Stimulated activated naive B cell treated with anti-CD40 and anti-IgM and Interleukin-4, amounts not matched to agents 10 μg/mL and 1 μg/mL and 100 μg/mL, for 72 hours (primary cell): ENCODE results near the gene CORIN.

Source experiments
- ATAC-seq, 2 donors: fragments of 150-1000 bp; cut with Tn5 transposase; replicated peaks; 2 replicates each; pipeline ENCODE4 v1.10.0; 2021; ENCODE audit warnings: moderate library complexity in 1 of 2
- DNase-seq: peaks from one replicate; pipeline ENCODE4 v3.0.0; 2021
- H3K27ac Mint-ChIP-seq: one replicate; pipeline ENCODE4 v1.8.0; 2022; ENCODE audit warnings: mild to moderate bottlenecking, mixed read lengths
- H3K27me3 Mint-ChIP-seq, 2 donors: one replicate each; pipeline ENCODE4 v1.8.0; 2022; ENCODE audit warnings: mixed read lengths in 2 of 2
- H3K36me3 Mint-ChIP-seq, 2 donors: one replicate each; pipeline ENCODE4 v1.8.0; 2022; ENCODE audit warnings: mixed read lengths in 2 of 2, mild to moderate bottlenecking in 1 of 2
- H3K4me1 Mint-ChIP-seq, 2 donors: one replicate each; pipeline ENCODE4 v1.8.0; 2022; ENCODE audit warnings: mixed read lengths in 2 of 2, mild to moderate bottlenecking in 1 of 2
- H3K4me3 Mint-ChIP-seq, 2 donors: one replicate each; pipeline ENCODE4 v1.8.0; 2022; ENCODE audit warnings: mild to moderate bottlenecking in 2 of 2, mixed read lengths in 2 of 2, moderate library complexity in 1 of 2
- H3K9me3 Mint-ChIP-seq, 2 donors: one replicate each; pipeline ENCODE4 v1.8.0; 2022; ENCODE audit warnings: mixed read lengths in 2 of 2, mild to moderate bottlenecking in 1 of 2

CORIN gene

GRCh38 chr4:47737326-47737725 lies 100.5 kb downstream of the CORIN start:
- DNase-seq (no peak), ATAC-seq (no peak)
- Mint-ChIP-seq H3K27ac (no peak overlapping the region), H3K36me3 (no peaks in the 10 kb centered on the region), H3K27me3 (peaks cover 5% of the 10 kb centered on the region in 2 donors), H3K4me3 (no peak overlapping the region), H3K4me1 (no peaks in the 10 kb centered on the region), H3K9me3 (peaks cover 6 to 15% of the 10 kb centered on the region in 2 donors)

- Mint-ChIP-seq H3K27me3 (peaks cover 5% of the 10 kb centered on the region in 2 donors), H3K36me3 (no peaks in the 10 kb centered on the region), H3K4me3 (no peak overlapping the region), H3K9me3 (peaks cover 6 to 15% of the 10 kb centered on the region in 2 donors), H3K4me1 (no peaks in the 10 kb centered on the region), H3K27ac (no peak overlapping the region)
- no peak for DNase-seq
- ATAC-seq: no peak
Measured at GRCh38 chr4:47736555-47736954, 101.3 kb downstream of the CORIN start.

GRCh38 chr4:47736146-47736545 lies 101.7 kb downstream of the CORIN start:
- Mint-ChIP-seq H3K27ac (no peak overlapping the region), H3K9me3 (peaks cover 6 to 15% of the 10 kb centered on the region in 2 donors), H3K4me3 (no peak overlapping the region), H3K27me3 (peaks cover 5 to 7% of the 10 kb centered on the region in 2 donors), H3K36me3 (no peaks in the 10 kb centered on the region), H3K4me1 (no peaks in the 10 kb centered on the region)
- ATAC-seq (no peak), DNase-seq (no peak)

GRCh38 chr4:47733302-47734175 lies 104.3 kb downstream of the CORIN start:
- peaks cover 15 to 22% of the 10 kb centered on the region in 2 donors for H3K27me3 Mint-ChIP-seq
- no peaks in the 10 kb centered on the region for H3K36me3 Mint-ChIP-seq
- H3K4me3 Mint-ChIP-seq: no peak overlapping the region
- DNase-seq (no peak), ATAC-seq (no peak)
- peaks cover 2 to 4% of the 10 kb centered on the region in 2 donors for H3K9me3 Mint-ChIP-seq
- no peaks in the 10 kb centered on the region for H3K4me1 Mint-ChIP-seq
- H3K27ac Mint-ChIP-seq: no peak overlapping the region

DNA sequence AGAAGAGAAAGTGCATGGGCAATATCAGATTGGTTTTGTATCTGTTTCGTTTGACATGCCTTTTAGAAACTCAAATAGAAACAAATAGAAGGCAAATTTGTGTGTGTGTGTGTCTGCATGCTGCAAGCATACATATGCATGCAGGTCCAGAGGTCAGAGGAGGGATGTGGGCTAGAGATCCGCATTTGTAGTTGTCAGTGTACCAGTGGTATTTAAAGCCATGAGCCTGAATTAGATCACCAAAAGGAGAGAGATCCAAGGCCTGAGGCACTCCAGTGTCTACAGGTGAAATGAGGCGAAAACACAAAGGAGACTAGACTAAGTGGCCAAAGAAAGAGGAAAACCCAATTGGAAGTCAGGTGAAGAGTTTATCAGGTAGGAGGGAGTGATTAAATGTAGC lies 106.7 kb downstream of the CORIN start:
- H3K27me3 Mint-ChIP-seq: peaks cover 15 to 18% of the 10 kb centered on the region in 2 donors
- peaks cover 0 to 2% of the 10 kb centered on the region in 2 donors for H3K9me3 Mint-ChIP-seq
- no peaks in the 10 kb centered on the region for H3K36me3 Mint-ChIP-seq
- ATAC-seq (no peak), DNase-seq (no peak)
- H3K4me3 Mint-ChIP-seq: no peak overlapping the region
- no peak overlapping the region for H3K27ac Mint-ChIP-seq
- H3K4me1 Mint-ChIP-seq: no peaks in the 10 kb centered on the region

DNA sequence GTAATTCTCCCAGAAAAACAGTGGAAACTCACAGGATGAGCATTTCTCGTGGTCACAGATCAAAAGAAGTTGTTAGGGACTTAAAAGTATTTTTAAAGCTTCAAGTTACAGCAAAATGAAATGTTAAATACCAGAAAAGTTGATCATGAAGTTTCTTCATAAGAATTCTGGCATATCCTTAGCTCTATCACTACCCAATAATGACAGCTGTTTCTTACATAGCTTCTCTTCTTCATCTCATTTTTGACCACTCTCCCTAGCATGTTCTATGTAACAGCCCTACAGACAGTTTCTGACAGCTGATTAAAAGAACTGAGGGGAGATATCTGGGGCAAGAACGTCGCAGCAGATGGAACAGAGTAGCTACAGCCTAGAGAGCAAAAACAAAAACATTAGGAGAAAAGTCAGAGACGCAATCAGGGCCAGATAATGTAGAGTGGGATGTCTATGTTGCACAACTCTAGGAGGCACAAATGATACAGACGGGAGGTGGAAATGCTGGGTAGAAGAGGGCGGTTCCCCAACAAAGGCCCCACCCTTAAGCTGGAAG lies 108.7 kb downstream of the CORIN start:
- no peak overlapping the region for H3K27ac Mint-ChIP-seq
- DNase-seq: no peak
- peaks cover 24 to 27% of the 10 kb centered on the region in 2 donors for H3K27me3 Mint-ChIP-seq
- H3K4me3 Mint-ChIP-seq: no peak overlapping the region
- no peak for ATAC-seq
- H3K36me3 Mint-ChIP-seq: no peaks in the 10 kb centered on the region
- no peaks in the 10 kb centered on the region for H3K4me1 Mint-ChIP-seq
- peaks cover 0 to 2% of the 10 kb centered on the region in 2 donors for H3K9me3 Mint-ChIP-seq

DNA sequence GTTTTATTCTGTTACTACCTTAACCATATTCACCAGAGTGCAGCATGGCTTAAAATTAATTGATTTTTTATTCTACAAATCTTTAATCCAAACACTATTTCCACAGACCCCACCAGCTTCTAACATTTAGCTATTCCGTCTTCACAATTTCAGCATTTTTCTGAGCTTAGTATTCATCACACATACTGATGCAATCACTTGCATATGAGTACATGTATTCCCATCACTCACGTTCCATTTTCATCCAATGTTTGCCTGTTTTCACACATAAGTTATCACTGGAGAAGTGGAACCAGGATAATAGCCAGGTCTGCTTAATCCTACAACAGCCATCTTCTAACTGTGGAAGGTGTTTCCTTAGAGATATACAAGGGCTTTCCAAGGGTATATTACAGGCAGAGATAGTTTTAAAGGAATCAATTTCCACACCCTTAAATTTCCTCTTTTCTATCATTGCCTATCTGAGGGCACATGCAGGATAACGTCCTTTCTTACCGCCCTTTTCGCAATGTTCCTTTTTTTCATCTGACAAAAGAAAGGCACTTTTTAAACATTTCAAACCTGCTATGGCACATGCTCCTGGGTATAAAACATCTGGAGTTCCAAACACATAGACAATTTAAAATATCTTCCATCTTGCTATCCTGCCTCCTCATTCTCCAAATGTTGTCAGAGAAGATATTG lies 115.8 kb downstream of the CORIN start:
- Mint-ChIP-seq H3K4me1 (no peaks in the 10 kb centered on the region), H3K27ac (no peak overlapping the region), H3K36me3 (no peaks in the 10 kb centered on the region), H3K9me3 (no peaks in the 10 kb centered on the region), H3K4me3 (no peak overlapping the region), H3K27me3 (peaks cover 38 to 40% of the 10 kb centered on the region in 2 donors)
- no peak for ATAC-seq
- DNase-seq: no peak

DNA sequence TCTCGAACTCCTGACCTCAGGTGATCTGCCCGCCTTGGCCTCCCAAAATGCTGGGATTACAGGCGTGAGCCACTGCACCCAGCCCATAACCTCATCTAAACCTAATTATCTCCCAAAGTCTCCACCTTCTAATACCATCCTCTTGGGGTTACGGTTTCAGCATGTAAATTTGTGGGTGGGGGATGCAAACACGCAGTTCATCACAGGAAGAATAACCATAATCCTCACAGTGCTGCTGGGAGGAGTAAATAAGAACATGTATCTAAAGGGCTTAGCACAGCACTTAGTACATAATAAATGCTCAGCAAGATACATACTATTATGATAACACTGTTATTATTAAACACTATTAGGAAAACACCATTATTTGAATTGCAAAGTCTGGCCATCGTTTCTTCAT lies 116.4 kb downstream of the CORIN start:
- no peak for DNase-seq
- no peaks in the 10 kb centered on the region for H3K4me1 Mint-ChIP-seq
- H3K4me3 Mint-ChIP-seq: no peak overlapping the region
- no peak for ATAC-seq
- H3K36me3 Mint-ChIP-seq: no peaks in the 10 kb centered on the region
- H3K27me3 Mint-ChIP-seq: peaks cover 38 to 42% of the 10 kb centered on the region in 2 donors
- H3K9me3 Mint-ChIP-seq: no peaks in the 10 kb centered on the region
- H3K27ac Mint-ChIP-seq: no peak overlapping the region

GRCh38 chr4:47720787-47721186 lies 117.1 kb downstream of the CORIN start:
- Mint-ChIP-seq H3K9me3 (no peaks in the 10 kb centered on the region), H3K4me3 (no peak overlapping the region), H3K27ac (no peak overlapping the region), H3K4me1 (no peaks in the 10 kb centered on the region), H3K27me3 (peaks cover 37 to 39% of the 10 kb centered on the region in 2 donors), H3K36me3 (no peaks in the 10 kb centered on the region)
- ATAC-seq (no peak), DNase-seq (no peak)

DNA sequence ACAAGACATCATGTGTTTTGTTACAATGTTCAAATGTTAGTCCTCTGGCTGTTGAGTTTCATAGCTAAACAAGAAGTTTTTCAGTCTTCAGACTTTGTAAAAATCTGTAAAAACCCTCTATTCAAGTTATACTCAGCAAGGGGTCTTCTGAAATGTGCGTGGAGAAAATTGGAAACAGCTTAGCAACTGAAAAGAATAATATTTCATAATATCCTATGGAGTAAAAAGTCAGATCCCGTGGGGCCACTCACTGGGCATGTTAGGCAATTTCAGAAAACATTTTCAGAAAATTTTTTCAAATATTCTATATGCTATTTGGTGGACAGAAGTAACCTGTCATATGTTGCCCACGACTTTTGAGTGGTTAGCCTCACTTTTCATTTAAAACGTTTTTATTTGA lies 118.3 kb downstream of the CORIN start:
- Mint-ChIP-seq H3K36me3 (no peaks in the 10 kb centered on the region), H3K4me1 (no peaks in the 10 kb centered on the region), H3K27ac (no peak overlapping the region), H3K27me3 (peaks cover 29 to 32% of the 10 kb centered on the region in 2 donors), H3K9me3 (no peaks in the 10 kb centered on the region), H3K4me3 (no peak overlapping the region)
- ATAC-seq (no peak), DNase-seq (no peak)

GRCh38 chr4:47718696-47719095 lies 119.2 kb downstream of the CORIN start:
- Mint-ChIP-seq H3K27ac (no peak overlapping the region), H3K4me3 (no peak overlapping the region)
- ATAC-seq: no peak

DNA sequence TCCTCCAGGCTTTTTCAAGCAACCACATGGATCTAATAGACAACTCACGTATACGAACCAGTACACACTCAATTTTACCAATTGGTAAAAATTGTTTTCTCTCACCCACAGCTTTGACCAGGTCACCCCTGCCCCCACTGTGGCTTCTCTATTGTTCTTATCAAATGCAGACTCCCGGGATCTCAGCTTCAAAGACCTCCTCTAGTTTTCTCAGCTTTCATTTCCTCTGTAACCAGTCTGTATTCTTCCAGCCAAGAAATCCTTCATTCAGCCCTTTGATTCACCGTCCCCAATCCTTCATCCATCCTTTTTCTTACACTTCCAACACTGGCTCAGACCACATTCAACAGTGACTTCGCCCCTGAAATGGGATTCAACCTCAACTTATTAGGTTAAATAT lies 120.7 kb downstream of the CORIN start:
- DNase-seq: no peak
- Mint-ChIP-seq H3K27ac (no peak overlapping the region), H3K27me3 (peaks cover 17 to 26% of the 10 kb centered on the region in 2 donors), H3K4me3 (no peak overlapping the region), H3K9me3 (no peaks in the 10 kb centered on the region), H3K36me3 (no peaks in the 10 kb centered on the region), H3K4me1 (no peaks in the 10 kb centered on the region)
- ATAC-seq: no peak

More at GRCh38 chr4:47718696-47719095, 119.2 kb downstream of the CORIN start:
- H3K36me3 Mint-ChIP-seq: no peaks in the 10 kb centered on the region
- no peak for DNase-seq
- no peaks in the 10 kb centered on the region for H3K9me3 Mint-ChIP-seq
- H3K27me3 Mint-ChIP-seq: peaks cover 29 to 32% of the 10 kb centered on the region in 2 donors
- H3K4me1 Mint-ChIP-seq: no peaks in the 10 kb centered on the region

GRCh38 chr4:47715716-47716416 lies 122.0 kb downstream of the CORIN start:
- no peak for DNase-seq
- Mint-ChIP-seq H3K27ac (no peak overlapping the region), H3K36me3 (no peaks in the 10 kb centered on the region), H3K9me3 (no peaks in the 10 kb centered on the region), H3K4me3 (no peak overlapping the region), H3K4me1 (no peaks in the 10 kb centered on the region), H3K27me3 (peaks cover 19 to 31% of the 10 kb centered on the region in 2 donors)
- no peak for ATAC-seq

- Mint-ChIP-seq H3K4me1 (no peaks in the 10 kb centered on the region), H3K9me3 (no peaks in the 10 kb centered on the region), H3K27me3 (peaks cover 29 to 35% of the 10 kb centered on the region in 2 donors), H3K36me3 (no peaks in the 10 kb centered on the region), H3K4me3 (no peak overlapping the region), H3K27ac (no peak overlapping the region)
- ATAC-seq (no peak), DNase-seq (no peak)
Measured at GRCh38 chr4:47714269-47714668, 123.6 kb downstream of the CORIN start.
